Mucosa of rectum (tissue), 2 donors: ENCODE measurements around the gene BTBD9.

Experiments
- H3K27ac ChIP-seq, 2 donors: one replicate each; pipeline ENCODE4 v1.7.0; 2013; ENCODE audit warnings: inconsistent platforms in 2 of 2, low read depth in 2 of 2, low read length in 2 of 2
- H3K27me3 ChIP-seq, 2 donors: one replicate each; pipeline ENCODE4 v1.7.0; 2013; ENCODE audit warnings: low read length in 2 of 2; ENCODE audit not compliant: control insufficient read depth in 2 of 2, insufficient read depth in 2 of 2
- H3K36me3 ChIP-seq, 2 donors: one replicate each; pipeline ENCODE4 v1.7.0; 2013; ENCODE audit warnings: low read length in 2 of 2; ENCODE audit not compliant: control insufficient read depth in 2 of 2, insufficient read depth in 2 of 2
- H3K4me1 ChIP-seq, 2 donors: one replicate each; pipeline ENCODE4 v1.7.0; 2013; ENCODE audit warnings: low read length in 2 of 2, mild to moderate bottlenecking in 1 of 2; ENCODE audit not compliant: control insufficient read depth in 2 of 2, insufficient read depth in 2 of 2
- H3K4me3 ChIP-seq, 2 donors: one replicate each; pipeline ENCODE4 v1.7.0; 2013; ENCODE audit warnings: low read length in 2 of 2
- H3K9ac ChIP-seq, 2 donors: one replicate each; pipeline ENCODE4 v1.7.0; 2013; ENCODE audit warnings: low read length in 2 of 2, low read depth in 1 of 2, mild to moderate bottlenecking in 1 of 2
- H3K9me3 ChIP-seq, 2 donors: one replicate each; pipeline ENCODE4 v1.7.0; 2013; ENCODE audit warnings: low read length in 2 of 2; ENCODE audit not compliant: control insufficient read depth in 2 of 2
- donor health status: healthy.
- donor health status: Normal muscosa, but diverticular disease.

Gene BTBD9

GRCh38 chr6:38160831-38161230 is 478.9 kb downstream of the BTBD9 start:
- no peak overlapping the region for H3K4me3 ChIP-seq
- H3K9me3 ChIP-seq = no peaks in the 10 kb centered on the region
- no peaks in the 10 kb centered on the region for H3K27me3 ChIP-seq
- H3K27ac ChIP-seq = no peak overlapping the region
- H3K4me1 ChIP-seq = peaks cover 0 to 7% of the 10 kb centered on the region in 2 donors
- no peak overlapping the region for H3K9ac ChIP-seq
- no peaks in the 10 kb centered on the region for H3K36me3 ChIP-seq

GRCh38 chr6:38159596-38159995 is 480.1 kb downstream of the BTBD9 start:
- Histone ChIP-seq H3K27me3 (no peaks in the 10 kb centered on the region), H3K36me3 (peaks cover 0 to 3% of the 10 kb centered on the region in 2 donors), H3K9me3 (no peaks in the 10 kb centered on the region), H3K4me3 (no peak overlapping the region), H3K4me1 (peaks cover 0 to 7% of the 10 kb centered on the region in 2 donors), H3K27ac (no peak overlapping the region), H3K9ac (no peak overlapping the region)

GRCh38 chr6:38158762-38159350 is 480.9 kb downstream of the BTBD9 start:
- H3K4me1 ChIP-seq = peaks cover 0 to 2% of the 10 kb centered on the region in 2 donors
- no peaks in the 10 kb centered on the region for H3K9me3 ChIP-seq
- peaks cover 0 to 3% of the 10 kb centered on the region in 2 donors for H3K36me3 ChIP-seq
- H3K27me3 ChIP-seq = no peaks in the 10 kb centered on the region
- no peak overlapping the region for H3K27ac ChIP-seq
- no peak overlapping the region for H3K4me3 ChIP-seq
- H3K9ac ChIP-seq = no peak overlapping the region

GRCh38 chr6:38157905-38158304 is 481.8 kb downstream of the BTBD9 start:
- H3K36me3 ChIP-seq = peaks cover 0 to 3% of the 10 kb centered on the region in 2 donors

DNA sequence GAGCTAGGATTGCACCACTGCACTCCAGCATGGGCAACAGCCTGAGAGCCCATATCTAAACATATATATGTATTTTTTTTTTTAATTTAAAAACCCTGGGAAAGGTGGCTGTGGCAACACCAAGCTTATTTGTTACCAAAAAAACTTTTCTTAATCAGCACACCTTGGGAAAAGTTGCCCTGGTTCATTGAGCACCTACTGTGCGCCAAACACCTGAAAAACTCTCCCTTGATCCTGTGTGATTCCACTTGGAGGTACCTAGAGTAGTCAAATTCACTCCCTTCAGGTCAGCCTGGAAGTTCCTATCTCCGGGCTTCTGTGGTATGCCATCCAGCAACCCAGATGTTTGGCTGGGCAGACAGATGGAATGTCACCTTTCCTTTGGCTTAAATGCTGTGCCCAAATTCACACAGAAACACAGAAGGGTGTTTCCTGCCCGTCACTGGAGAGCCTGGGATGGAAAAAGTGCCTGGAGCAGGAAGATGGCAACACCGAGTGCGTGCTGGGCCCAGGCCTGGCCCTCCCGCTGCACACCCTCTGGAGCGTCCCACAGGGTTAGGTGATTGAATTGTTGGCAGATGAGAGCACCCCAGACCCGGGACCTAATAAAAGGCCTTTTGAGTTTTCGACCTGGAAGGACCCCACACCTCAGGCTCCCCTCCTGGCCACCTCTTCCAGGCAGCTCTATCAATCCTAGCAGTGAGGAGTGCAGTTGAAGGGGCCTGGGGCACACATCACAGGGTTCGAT is 482.7 kb downstream of the BTBD9 start:
- Histone ChIP-seq H3K4me3 (no peak overlapping the region), H3K27me3 (no peaks in the 10 kb centered on the region), H3K27ac (no peak overlapping the region), H3K9me3 (no peaks in the 10 kb centered on the region), H3K36me3 (peaks cover 0 to 7% of the 10 kb centered on the region in 2 donors), H3K4me1 (no peaks in the 10 kb centered on the region), H3K9ac (no peak overlapping the region)

More at GRCh38 chr6:38157905-38158304, 481.8 kb downstream of the BTBD9 start:
- H3K9ac ChIP-seq = no peak overlapping the region
- H3K27me3 ChIP-seq = no peaks in the 10 kb centered on the region
- H3K9me3 ChIP-seq = no peaks in the 10 kb centered on the region
- H3K27ac ChIP-seq = no peak overlapping the region
- H3K4me3 ChIP-seq = no peak overlapping the region
- no peaks in the 10 kb centered on the region for H3K4me1 ChIP-seq

GRCh38 chr6:38155621-38156204 is 484.0 kb downstream of the BTBD9 start:
- Histone ChIP-seq H3K9ac (no peak overlapping the region), H3K36me3 (peaks cover 0 to 10% of the 10 kb centered on the region in 2 donors), H3K4me3 (no peak overlapping the region), H3K27me3 (no peaks in the 10 kb centered on the region), H3K27ac (no peak overlapping the region), H3K4me1 (no peaks in the 10 kb centered on the region), H3K9me3 (no peaks in the 10 kb centered on the region)

DNA sequence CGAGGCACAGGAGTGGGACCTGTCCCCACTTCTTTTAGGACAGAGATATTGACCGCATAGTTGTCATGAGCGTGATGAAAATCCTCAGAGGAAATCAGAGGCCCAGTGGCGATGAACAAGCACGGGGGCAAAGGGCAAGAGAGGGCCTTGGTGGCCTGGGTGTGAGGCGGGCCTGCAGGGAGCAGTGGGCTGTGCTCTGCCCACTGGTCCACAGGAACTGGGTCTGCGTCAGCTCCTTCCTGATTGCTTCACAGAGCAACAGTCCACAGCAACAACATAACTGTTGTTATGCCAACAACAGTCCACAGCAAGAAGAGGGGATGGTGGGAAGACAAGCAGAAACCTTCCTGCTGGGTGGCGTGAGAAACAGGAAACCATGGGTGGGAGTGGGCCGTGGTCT is 484.6 kb downstream of the BTBD9 start:
- Histone ChIP-seq H3K36me3 (peaks cover 0 to 10% of the 10 kb centered on the region in 2 donors), H3K4me1 (no peaks in the 10 kb centered on the region), H3K9ac (no peak overlapping the region), H3K4me3 (no peak overlapping the region), H3K9me3 (no peaks in the 10 kb centered on the region), H3K27me3 (no peaks in the 10 kb centered on the region), H3K27ac (no peak overlapping the region)

DNA sequence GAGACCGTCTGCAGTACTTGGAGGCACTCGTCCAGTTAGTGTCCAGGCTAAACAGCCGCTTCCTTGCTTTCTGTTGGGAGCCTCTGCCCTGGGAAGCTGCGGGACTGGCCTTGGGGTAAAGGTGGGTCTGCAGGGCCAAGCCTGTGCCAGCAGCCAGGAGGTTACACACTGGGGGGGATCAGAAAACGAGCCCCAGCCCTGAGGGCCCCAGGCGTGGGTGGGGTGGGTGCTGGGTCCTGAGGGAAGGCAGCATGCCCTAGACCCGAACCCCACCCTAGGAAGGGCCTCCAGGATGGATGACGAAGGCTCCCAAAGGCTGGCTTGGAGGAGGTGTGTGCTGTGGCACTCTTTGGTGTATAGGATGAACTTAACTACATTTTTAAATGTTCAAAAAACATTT is 485.0 kb downstream of the BTBD9 start:
- H3K36me3 ChIP-seq = peaks cover 0 to 10% of the 10 kb centered on the region in 2 donors
- H3K4me3 ChIP-seq = no peak overlapping the region
- H3K4me1 ChIP-seq = no peaks in the 10 kb centered on the region
- no peak overlapping the region for H3K9ac ChIP-seq
- no peak overlapping the region for H3K27ac ChIP-seq
- H3K9me3 ChIP-seq = no peaks in the 10 kb centered on the region
- H3K27me3 ChIP-seq = no peaks in the 10 kb centered on the region

DNA sequence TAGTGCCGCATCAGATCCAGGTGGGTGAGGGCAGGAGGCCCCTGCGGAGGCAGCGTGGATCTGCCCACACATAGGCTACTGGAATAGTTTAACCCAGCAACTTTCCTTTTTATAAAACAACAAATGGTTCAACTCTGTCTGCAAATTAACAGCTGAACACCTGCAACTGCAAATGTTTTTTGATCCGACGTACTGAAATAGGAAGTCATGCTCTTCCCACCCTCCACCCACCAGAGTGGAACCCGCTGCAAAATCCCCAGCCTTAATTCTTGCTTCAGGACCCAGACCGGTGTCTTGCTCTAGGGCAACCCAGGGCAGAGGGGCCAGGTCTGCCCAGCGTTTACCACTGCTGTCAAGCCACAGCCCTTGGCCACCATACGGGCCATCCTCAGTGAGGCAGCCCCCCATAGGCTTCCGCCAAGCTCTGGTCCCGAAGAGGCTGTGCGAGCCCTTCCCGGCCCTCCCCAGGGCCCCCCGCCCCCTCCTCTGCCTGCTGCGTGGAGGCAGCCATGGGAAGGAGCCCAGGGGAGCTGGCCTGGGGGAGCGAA is 485.9 kb downstream of the BTBD9 start:
- Histone ChIP-seq H3K4me3 (no peak overlapping the region), H3K4me1 (no peaks in the 10 kb centered on the region), H3K9ac (no peak overlapping the region), H3K36me3 (peaks cover 0 to 10% of the 10 kb centered on the region in 2 donors), H3K27ac (no peak overlapping the region), H3K9me3 (no peaks in the 10 kb centered on the region), H3K27me3 (no peaks in the 10 kb centered on the region)
